GM11168 (cell line): ENCODE data around the gene FAHD2A.
"Not testable (repeated sequence)": the region's sequence is repeated elsewhere in the genome, so short reads cannot be mapped to it uniquely, and the experiment has no call there.

Source experiments
- in situ Hi-C: fragments of 300-500 bp; cut with MboI; formaldehyde crosslinking; loops from one replicate; pipeline ENCODE4 v1.12.0; 2022; ENCODE audit warnings: low sequenced_read_pairs; ENCODE audit not compliant: unreplicated experiment

FAHD2A gene, protein sequence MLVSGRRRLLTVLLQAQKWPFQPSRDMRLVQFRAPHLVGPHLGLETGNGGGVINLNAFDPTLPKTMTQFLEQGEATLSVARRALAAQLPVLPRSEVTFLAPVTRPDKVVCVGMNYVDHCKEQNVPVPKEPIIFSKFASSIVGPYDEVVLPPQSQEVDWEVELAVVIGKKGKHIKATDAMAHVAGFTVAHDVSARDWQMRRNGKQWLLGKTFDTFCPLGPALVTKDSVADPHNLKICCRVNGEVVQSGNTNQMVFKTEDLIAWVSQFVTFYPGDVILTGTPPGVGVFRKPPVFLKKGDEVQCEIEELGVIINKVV

DNA sequence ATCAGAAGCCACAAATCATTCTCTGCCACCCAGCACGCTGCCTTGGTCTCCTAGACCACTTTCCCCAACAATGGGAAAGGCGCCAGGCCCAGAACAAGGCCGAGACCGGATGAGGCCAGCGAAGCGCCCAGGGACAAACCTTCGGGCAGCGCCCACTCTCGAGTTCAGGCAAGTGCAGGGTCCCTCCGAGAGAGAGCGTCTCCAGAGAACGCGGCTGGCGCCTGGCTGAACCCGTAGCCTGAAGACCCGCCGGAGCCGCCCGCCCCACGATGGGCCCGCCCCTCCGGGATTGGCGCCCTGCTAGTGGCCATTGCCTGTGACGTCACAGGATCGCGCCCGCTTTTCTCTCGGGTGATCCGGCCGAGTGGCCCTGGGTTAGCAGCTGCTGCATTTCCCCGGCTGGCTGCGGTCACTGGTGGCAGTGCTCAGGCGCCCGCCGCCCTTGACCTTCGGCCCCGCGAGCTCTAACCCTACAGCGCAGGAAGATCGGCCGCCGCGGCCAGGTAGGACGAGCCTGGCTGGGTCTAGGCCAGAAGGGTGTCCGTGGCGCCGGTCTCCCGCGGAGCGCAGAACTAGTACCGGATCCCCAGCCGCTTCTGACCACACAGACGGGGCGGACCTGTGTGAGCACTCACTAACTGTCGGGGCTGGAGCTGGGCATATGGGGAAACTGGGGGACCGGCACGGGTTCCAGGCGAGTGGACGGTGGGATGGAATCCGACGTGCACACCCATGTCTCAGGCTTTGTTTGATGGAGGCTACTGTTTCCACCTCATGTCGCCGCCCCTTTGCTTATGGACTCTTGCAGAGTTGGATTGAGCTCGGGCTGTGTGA is at the start of gene FAHD2A:
TSS of gene FAHD2A (plus strand) at position 339 of the 834 bp plus-strand sequence. CDS start 2,851 bp downstream, outside the sequence.
- in situ Hi-C loops, result loop anchor here (25.0 kb wide), 1 partner anchor 310 kb away; no protein-coding TSS in a partner anchor

DNA sequence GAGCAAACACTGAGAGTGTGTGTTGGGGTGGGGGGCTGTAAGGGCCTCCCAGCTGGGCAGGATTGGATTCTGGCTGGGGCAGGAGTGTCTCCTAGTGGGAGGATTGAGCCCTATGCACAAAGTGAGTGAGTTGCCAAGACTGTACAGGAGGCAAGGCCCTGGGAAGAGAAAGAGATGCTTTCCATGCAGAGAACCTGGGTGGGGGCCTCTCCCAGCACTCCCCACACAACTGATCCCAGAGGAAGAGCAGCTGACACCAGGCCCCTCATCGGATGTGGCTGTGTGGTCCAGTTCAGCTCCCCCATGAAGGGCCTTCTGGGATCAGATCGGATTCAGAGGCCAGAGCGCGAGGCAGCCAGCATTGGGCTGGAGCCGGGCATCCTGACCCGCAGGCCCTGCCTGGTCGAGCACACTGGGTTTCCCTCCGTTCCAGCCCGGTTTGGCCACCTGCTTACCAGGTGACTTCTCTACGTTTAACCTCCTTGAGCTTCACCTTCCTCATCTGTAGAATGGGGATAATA is 49.4 kb upstream of the FAHD2A start:
- in situ Hi-C loops, result no loop called here

DNA sequence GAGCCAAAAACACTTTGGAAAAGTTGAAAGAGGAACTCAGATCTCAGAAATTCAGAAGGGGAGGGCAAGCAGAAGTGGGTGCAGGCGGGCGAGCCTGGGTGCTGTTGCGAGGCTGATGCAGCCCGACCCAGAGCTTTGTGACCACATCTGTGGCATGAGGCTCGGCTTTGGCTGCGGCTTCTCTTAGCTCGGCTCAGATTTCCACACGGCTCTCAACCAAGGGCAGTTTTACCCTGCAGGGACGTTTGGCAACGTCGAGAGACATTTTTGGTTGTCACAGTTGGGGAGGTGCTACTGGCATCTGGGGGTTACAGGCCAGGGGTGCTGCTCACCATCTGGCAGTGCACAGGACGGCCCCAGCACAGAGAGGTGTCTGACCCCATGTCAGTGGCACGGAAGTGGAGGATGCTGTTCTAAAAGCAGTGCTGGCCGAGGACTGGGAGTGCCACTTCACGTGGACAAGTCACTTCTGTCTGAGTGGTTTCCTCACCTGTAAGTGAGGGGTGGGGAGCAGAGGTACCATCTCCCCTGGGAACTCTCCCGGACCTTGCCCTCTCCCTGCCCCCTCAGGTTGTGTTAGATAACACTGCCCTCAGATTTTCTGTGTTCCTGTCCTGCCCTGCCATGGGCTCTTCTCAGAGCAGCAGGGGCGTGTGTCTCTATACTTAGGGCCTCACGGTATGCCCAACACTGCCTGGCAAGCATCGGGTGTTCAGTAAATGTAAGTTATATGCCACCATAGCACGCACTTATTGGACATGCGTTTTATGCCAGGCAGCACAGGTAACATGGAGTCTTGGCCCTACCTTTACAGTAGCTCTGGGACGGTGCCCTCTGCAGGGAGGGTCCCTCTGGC is 48.7 kb upstream of the FAHD2A start:
- in situ Hi-C loops, result no loop called here

DNA sequence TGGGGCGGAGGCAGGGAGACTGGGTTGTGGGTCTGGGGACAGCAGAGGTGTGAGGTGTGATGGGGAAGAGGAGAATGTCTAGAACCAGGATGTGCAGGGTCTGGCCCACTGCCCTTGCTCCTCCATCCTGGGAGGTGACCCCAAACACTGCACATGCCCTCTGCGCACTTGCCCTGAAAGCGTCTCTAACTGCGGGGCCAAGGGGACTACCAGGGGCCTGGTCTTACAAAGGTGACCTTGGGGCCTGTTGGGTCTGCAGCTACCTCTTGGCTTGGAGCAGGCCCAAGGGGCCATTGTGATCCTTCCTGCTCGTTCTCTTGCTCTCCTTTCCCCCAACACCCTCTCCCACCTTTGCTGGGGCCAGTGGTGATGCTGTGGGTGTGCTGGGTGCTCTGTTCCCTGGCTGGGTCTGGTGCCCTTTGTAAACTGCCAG is 48.0 kb upstream of the FAHD2A start:
- in situ Hi-C loops, result no loop called here

DNA sequence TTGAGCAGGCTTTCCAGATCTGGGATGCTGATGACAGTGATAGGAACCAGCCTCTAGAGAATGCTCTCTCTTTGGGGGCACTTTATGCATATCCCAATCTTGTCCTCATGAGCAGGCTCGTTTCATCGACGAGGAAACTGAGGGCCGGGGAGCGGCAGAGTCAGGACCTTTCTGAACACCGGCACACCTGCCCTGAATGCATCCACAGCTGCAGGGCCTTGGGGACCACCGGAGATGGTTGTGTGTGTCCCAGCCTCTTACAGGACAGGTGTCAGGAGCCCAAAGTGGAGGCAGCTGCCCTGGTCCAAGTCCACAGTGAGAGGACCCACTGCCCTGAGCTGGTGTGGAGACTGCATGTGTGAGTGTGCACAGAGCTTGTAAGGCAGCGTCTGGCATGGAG is 47.6 kb upstream of the FAHD2A start:
- in situ Hi-C loops, result no loop called here

DNA sequence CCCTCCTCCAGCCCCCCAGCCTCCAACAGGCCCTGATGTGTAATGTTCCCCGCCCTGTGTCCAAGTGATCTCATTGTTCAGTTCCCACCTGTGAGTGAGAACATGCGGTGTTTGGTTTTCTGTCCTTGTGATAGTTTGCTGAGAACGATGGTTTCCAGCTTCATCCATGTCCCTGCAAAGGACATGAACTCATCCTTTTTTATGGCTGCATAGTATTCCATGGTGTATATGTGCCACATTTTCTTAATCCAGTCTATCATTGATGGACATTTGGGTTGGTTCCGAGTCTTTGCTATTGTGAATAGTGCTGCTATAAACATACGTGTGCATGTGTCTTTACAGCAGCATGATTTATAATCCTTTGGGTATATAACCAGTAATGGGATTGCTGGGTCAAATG is 47.0 kb upstream of the FAHD2A start:
- in situ Hi-C loops, result not testable (repeated sequence)

DNA sequence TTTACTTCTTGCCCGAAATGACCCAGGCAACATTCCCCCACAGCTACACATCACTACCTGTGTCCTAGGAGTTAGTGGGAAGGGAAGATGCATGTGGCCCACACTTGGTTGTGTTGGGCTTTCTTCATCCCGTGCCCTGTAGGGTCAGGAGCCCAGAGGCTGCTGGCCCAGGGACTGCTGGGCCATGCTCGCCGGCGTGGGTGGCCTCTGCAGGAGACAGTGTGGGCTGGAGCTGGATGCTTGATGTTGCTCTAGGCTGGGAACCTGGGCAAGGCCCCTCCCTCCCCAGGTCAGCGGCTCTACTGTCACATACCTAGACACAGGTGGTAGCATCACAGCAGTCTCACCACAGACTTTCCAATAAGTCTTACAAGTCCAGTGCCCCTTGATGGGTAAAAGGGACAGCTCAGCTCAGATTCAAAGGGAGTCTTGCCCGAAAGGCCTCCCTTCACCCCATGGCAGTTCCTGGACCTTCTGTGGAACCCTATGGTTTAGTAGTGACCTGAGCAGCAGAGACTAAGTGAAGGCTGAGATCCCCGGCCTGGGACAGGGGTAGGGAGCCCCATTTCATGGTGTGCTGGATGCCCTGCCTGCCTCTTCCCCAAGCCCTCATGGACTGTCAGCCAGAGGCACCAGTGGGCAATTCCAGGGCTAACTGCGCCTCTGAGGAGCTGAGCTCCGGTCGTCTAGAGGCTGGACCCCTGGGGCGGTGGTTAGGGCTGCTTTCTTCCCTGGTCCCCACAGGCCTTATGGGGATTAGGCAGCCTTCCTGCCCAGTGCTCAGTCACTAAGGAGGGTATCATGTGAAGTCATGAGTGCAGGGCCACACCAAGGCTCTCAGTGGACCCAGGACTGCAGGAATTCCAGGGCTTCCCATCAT is 45.4 kb upstream of the FAHD2A start:
- in situ Hi-C loops, result no loop called here

DNA sequence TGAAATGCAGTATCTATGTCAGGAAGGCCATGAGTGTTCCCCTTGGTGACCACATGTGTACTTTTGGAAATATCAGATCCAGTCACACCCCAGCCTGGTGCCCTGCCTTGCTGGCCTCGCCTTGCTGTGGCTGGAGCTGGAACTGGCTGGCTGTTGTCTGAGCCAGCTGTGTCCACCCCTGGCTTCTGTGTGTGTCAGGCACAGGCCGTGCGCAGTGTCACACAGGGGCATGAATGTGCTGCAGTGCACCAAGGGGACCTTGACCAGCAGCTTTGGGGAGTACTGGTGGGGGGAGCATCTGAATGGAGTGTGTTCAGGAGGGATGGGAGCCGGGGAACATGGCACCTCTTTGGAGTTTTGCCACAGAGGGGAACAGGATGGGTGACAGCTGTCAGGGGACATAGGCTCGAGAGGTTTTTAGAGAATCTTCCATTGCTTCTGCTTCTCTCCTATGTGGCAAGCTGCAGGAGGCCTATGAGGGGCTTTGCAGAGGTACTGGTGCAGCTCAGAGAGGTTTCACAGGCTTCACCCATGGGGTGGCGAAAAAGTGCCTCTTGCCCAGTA is 44.7 kb upstream of the FAHD2A start:
- in situ Hi-C loops, result no loop called here

DNA sequence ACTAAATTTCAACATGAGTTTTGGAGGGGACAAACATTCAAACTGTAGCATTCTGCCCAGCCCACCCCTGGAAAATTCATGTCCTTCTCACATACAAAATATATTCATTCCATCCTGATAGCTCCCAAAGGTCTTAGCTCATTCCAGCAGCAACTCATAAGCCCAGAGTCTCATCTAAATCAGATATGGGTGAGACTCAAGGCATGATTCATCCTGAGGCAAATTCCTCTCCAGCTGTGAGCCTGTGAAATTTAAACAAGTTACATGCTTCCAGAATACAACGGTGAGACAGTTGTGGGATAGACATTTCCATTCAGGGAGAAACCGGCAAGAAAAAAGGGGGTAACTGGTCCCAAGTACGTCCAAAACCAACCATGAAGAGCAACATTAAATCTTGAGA is 43.5 kb upstream of the FAHD2A start:
- in situ Hi-C loops, result no loop called here

DNA sequence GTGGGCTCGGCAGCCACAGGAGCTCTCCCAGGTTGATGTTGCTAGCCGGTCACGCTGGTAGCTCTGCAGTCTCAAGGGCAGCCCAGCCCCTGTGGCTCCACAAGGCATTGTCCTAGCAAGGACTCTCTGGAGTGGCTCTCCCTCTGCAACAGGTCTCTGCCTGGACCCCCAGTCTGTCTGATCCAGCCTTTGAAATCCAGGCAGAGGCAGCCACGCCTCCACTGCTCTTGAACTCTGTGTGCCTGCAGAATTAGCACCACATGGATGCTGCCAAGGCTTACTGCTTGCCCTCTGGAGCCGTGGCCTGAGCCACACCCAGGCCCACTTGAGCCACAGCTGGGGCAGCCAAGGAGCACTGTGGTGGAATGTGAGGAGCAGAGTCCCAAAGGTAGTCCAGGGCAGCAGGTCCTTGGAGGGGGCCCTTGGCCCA is 43.0 kb upstream of the FAHD2A start:
- in situ Hi-C loops, result no loop called here

DNA sequence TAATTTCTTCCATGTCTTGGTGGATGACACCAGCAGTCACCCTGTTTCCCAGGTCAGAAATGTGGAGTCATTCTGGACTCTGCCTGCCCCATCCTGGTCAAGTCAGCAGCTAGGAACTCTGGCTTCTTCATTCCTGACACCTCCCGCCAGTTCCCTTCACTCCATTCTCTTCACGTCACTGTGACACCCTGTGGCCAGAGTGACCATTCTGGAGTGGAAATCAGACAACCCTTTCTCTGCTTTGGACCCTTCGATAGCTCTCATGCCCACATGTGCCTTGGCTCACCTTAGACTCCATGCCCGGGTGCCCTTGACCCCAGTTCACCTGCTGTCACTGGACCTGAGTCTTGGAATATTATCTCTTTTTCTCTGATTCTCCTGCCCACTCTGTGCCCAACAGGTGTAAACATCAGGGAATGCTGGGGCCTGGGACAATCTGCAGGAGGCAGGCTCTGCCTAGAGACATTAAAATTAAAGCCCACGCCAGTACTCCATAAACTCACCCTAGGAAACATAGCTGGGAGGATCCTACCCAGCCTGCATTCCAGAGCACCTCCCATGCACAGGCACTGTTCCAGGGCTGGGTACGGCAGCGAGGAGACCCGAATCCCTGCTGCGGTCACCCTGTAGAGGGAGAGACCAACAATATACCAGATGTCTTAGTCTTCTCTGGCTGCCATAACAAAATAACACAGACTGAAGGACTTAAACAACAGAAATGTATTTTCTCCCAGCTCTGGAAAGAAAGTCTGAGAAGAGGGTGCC is 41.1 kb upstream of the FAHD2A start:
- in situ Hi-C loops, result no loop called here

DNA sequence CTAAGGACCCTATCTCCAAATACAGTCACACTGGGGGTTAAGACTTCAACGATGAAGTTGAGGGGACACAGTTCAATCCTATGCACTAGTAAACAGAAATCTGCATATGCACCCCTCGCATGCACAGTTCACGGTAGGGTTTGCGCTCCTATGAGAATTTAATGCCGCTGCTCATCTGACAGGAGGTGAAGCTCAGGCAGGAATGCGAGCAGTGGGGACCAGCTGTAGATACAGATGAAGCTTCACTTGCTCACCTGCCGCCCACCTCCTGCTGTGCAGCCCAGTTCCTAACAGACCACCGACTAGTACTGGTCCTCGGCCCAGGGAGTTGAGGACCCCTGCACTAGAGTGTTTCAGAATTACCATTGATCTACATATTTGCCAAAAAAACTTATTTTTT is 40.0 kb upstream of the FAHD2A start:
- in situ Hi-C loops, result no loop called here

DNA sequence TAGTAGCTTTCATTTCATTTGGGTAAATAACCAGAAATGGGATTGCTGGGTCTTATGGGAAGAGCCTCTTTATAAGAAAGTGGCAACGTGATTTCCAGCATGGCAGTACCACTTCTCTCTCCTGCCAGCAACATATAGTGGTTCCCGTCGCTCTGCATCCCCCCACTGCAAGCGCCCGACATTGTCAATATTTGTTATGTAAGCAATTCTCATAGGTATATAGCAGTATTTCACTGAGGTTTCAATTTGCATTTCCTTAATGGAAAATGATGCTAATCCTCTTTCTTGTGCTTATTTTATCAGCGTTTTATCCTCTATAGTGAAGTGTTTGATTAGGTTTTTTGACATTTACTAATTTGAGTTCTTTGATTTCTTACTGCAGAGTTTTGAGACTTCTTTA is 36.0 kb upstream of the FAHD2A start:
- in situ Hi-C loops, result no loop called here

DNA sequence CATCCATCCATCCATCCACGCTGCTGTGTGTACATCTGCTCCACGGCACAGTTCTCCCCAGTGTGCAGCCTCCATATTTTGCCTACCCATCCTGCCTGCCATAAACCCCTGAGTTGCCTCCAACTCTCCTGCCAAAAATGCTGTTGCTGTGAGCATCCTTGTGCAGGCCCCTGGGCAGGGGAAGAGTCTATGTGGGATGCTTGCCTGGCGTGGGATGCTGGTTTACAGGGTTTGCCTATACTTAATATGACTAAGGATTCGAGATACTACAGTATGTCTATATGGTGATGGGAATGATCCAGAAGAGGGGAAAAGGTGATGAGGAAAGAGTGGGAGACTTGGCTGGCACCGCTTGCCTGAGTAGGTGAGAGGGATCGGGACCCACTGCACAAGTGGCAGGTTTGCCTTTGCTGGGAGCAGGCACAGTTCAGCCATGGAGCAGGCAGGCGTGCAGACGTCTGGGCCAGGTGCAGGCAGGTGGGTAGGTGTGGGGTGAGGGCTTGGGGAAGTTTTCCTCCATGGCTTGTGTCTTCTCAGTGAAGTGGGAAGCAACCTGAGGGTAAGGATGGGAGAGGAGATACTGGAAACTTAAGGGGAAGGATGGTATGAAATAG is 30.2 kb upstream of the FAHD2A start:
- in situ Hi-C loops, result no loop called here

DNA sequence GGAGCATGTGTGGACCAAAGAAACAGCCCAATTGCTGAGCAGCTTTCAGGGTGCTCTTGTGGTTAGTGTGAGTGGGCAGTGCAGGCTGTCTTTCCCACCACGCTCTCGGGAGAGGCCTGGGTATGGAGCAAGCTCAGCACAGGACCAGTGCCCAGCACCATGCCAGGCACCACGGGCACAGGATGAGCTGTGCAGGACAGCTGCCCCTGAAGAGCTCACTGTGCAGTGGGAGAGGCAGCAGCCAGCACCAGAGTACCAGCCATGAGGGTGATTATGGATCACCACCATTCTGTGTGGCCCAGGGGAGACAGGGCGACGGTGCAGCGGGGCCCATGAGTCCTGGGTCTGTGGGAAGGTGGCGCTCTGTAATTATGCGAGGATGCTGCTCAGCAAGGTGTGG is 29.7 kb upstream of the FAHD2A start:
- in situ Hi-C loops, result no loop called here

DNA sequence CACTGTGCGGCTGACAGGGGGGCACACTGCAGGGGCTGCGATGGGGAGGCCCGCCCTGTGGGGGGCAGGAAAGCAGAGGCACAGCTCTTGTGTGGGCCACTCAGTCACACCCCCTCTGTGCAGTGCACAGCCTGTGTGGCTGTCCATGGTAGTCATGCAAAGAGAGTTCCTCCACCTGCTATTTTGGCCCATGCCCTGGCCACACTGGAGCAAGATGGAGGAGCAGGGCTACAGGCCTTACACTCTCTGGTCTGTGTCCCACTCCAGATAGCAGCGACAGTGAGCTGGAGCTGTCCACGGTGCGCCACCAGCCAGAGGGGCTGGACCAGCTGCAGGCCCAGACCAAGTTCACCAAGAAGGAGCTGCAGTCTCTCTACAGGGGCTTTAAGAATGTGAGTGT is 28.5 kb upstream of the FAHD2A start:
- in situ Hi-C loops, result no loop called here

DNA sequence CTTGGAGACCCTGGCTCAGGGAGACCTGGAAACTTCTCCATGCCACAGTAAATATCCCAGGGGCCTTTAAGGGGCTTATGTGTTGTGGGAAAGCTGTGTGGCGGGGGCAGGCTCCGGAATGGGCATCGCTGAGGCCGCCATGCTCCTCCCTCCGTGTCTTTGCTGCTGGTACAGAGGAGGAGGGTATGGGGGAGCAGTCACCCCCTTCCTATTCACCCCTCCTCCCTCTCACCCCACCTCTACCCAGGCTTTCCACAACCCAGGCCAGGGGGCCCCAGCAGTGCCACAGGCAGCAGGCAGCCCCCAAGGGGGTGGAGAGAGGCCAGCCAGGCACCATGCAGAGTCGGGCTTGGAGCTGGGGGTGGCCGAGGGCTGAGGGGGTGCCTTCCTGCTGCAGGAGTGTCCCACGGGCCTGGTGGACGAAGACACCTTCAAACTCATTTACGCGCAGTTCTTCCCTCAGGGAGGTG is 28.0 kb upstream of the FAHD2A start:
- in situ Hi-C loops, result no loop called here

DNA sequence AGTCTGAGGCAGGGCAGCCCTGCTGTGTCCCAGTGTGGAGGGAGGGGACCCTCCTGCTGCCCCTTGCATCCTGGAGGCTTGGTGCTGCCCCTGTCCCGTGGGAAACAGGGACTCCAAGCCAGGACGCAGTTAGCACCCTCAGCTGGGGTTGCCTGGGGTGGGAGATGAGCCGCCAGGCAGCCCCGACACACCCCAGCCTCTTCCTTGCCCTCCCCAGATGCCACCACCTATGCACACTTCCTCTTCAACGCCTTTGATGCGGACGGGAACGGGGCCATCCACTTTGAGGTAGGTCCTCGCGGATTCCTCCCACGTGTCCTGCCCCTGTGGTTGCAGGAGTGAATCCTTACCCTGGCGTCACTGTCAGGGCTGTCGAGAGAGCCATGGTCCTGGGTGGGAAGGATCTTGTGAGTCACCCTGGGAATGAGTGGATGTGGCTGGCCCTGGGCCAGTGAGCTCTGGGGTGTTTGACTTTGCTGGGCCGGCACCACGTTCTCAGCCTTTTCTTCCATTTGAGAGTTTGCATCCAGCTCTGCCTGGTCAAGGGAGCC is 27.5 kb upstream of the FAHD2A start:
- in situ Hi-C loops, result no loop called here
